ENCODE data around the gene NXF3. TPM values are rescaled to one million over a fixed set of nuclear protein-coding genes. Genes with fewer than 3 reads are reported as not detected.
"Not testable (repeated sequence)": the region's sequence is repeated elsewhere in the genome, so short reads cannot be mapped to it uniquely, and the experiment has no call there.

Gene NXF3
- total RNA-seq, result not detected

GRCh38 chrX:103092942-103093341, at the start of gene NXF3:
TSS of gene NXF3 (minus strand) at chrX:103093143. CDS start at chrX:103093023, 120 bp downstream.
- Mint-ChIP-seq H3K4me1 (no peaks in the 10 kb centered on the region), H3K36me3 (ENCODE audit: low read depth) (no peaks in the 10 kb centered on the region), H3K9me3 (no peaks in the 10 kb centered on the region), H3K27me3 (peaks cover 4% of the 10 kb centered on the region), H3K4me3 (no peak within 1 kb of the TSS), H3K27ac (no peak within 1 kb of the TSS)
- ChIA-PET POLR2A (no interaction called here), CTCF (no interaction called here)
- DNase-seq, result no peak

- H3K9me3 Mint-ChIP-seq; DNase-seq; H3K4me1 Mint-ChIP-seq; CTCF ChIA-PET; H3K36me3 Mint-ChIP-seq (ENCODE audit: low read depth); H3K4me3 Mint-ChIP-seq; H3K27ac Mint-ChIP-seq; POLR2A ChIA-PET; H3K27me3 Mint-ChIP-seq: not testable (repeated sequence)
Measured at GRCh38 chrX:103136528-103136927, 43.6 kb upstream of the NXF3 start.

- Mint-ChIP-seq H3K27ac (no peak overlapping the region), H3K4me1 (peaks cover 9% of the 10 kb centered on the region), H3K4me3 (no peak overlapping the region), H3K36me3 (ENCODE audit: low read depth) (no peaks in the 10 kb centered on the region), H3K27me3 (no peaks in the 10 kb centered on the region), H3K9me3 (no peaks in the 10 kb centered on the region)
- DNase-seq, result no peak
- POLR2A ChIA-PET, result no interaction called here
- CTCF ChIA-PET, result no interaction called here
Measured at GRCh38 chrX:103124284-103124683, 31.3 kb upstream of the NXF3 start.

- CTCF ChIA-PET, result no interaction called here
- Mint-ChIP-seq H3K4me1 (no peaks in the 10 kb centered on the region), H3K9me3 (no peaks in the 10 kb centered on the region), H3K27me3 (no peaks in the 10 kb centered on the region), H3K4me3 (no peak overlapping the region), H3K27ac (no peak overlapping the region), H3K36me3 (ENCODE audit: low read depth) (no peaks in the 10 kb centered on the region)
- POLR2A ChIA-PET, result no interaction called here
- no peak for DNase-seq
Measured at GRCh38 chrX:103120748-103121147, 27.8 kb upstream of the NXF3 start.

GRCh38 chrX:103116970-103117369, 24.0 kb upstream of the NXF3 start:
- H3K4me1 Mint-ChIP-seq; H3K4me3 Mint-ChIP-seq; POLR2A ChIA-PET; H3K36me3 Mint-ChIP-seq (ENCODE audit: low read depth); H3K9me3 Mint-ChIP-seq; DNase-seq; H3K27me3 Mint-ChIP-seq; CTCF ChIA-PET; H3K27ac Mint-ChIP-seq: not testable (repeated sequence)

- H3K36me3 Mint-ChIP-seq (ENCODE audit: low read depth); POLR2A ChIA-PET; H3K4me1 Mint-ChIP-seq; H3K27me3 Mint-ChIP-seq; H3K9me3 Mint-ChIP-seq; DNase-seq; CTCF ChIA-PET; H3K27ac Mint-ChIP-seq; H3K4me3 Mint-ChIP-seq: not testable (repeated sequence)
Measured at GRCh38 chrX:103109497-103109896, 16.6 kb upstream of the NXF3 start.

GRCh38 chrX:103107836-103108235, 14.9 kb upstream of the NXF3 start:
- Mint-ChIP-seq H3K27me3 (no peaks in the 10 kb centered on the region), H3K27ac (no peak overlapping the region), H3K4me1 (no peaks in the 10 kb centered on the region), H3K4me3 (no peak overlapping the region), H3K9me3 (no peaks in the 10 kb centered on the region), H3K36me3 (ENCODE audit: low read depth) (no peaks in the 10 kb centered on the region)
- CTCF ChIA-PET, result no interaction called here
- no peak for DNase-seq
- POLR2A ChIA-PET, result no interaction called here

- not testable (repeated sequence) for H3K4me1 Mint-ChIP-seq
Measured at GRCh38 chrX:103107227-103107737, 14.3 kb upstream of the NXF3 start.

GRCh38 chrX:103104370-103104769, 11.4 kb upstream of the NXF3 start:
- H3K27ac Mint-ChIP-seq; H3K27me3 Mint-ChIP-seq; H3K4me3 Mint-ChIP-seq; DNase-seq; CTCF ChIA-PET; H3K9me3 Mint-ChIP-seq; H3K36me3 Mint-ChIP-seq (ENCODE audit: low read depth); POLR2A ChIA-PET; H3K4me1 Mint-ChIP-seq: not testable (repeated sequence)

More at GRCh38 chrX:103107227-103107737, 14.3 kb upstream of the NXF3 start:
- H3K27me3 Mint-ChIP-seq; CTCF ChIA-PET; H3K9me3 Mint-ChIP-seq; POLR2A ChIA-PET; DNase-seq; H3K36me3 Mint-ChIP-seq (ENCODE audit: low read depth); H3K4me3 Mint-ChIP-seq; H3K27ac Mint-ChIP-seq: not testable (repeated sequence)

GRCh38 chrX:103103866-103104265, 10.9 kb upstream of the NXF3 start:
- H3K36me3 Mint-ChIP-seq (ENCODE audit: low read depth); POLR2A ChIA-PET; H3K27ac Mint-ChIP-seq; DNase-seq; H3K4me3 Mint-ChIP-seq; H3K4me1 Mint-ChIP-seq; H3K27me3 Mint-ChIP-seq; H3K9me3 Mint-ChIP-seq; CTCF ChIA-PET: not testable (repeated sequence)

- H3K27ac Mint-ChIP-seq, result no peak overlapping the region
- ChIA-PET CTCF (no interaction called here), POLR2A (no interaction called here)
- no peak overlapping the region for H3K4me3 Mint-ChIP-seq
- H3K36me3 Mint-ChIP-seq (ENCODE audit: low read depth), result no peaks in the 10 kb centered on the region
- H3K4me1 Mint-ChIP-seq, result no peaks in the 10 kb centered on the region
- no peaks in the 10 kb centered on the region for H3K27me3 Mint-ChIP-seq
- no peak for DNase-seq
- no peaks in the 10 kb centered on the region for H3K9me3 Mint-ChIP-seq
Measured at GRCh38 chrX:103101299-103102042, 8.5 kb upstream of the NXF3 start.

GRCh38 chrX:103100484-103100883, 7.5 kb upstream of the NXF3 start:
- ChIA-PET CTCF (no interaction called here), POLR2A (no interaction called here)
- Mint-ChIP-seq H3K27ac (no peak overlapping the region), H3K9me3 (no peaks in the 10 kb centered on the region), H3K4me3 (no peak overlapping the region), H3K27me3 (no peaks in the 10 kb centered on the region), H3K36me3 (ENCODE audit: low read depth) (no peaks in the 10 kb centered on the region), H3K4me1 (no peaks in the 10 kb centered on the region)
- no peak for DNase-seq

GRCh38 chrX:103099691-103100090, 6.7 kb upstream of the NXF3 start:
- no peak for DNase-seq
- POLR2A ChIA-PET, result no interaction called here

GRCh38 chrX:103098488-103098887, 5.5 kb upstream of the NXF3 start:
- H3K27me3 Mint-ChIP-seq, result no peaks in the 10 kb centered on the region
- POLR2A ChIA-PET, result no interaction called here
- no peak overlapping the region for H3K4me3 Mint-ChIP-seq
- H3K9me3 Mint-ChIP-seq, result no peaks in the 10 kb centered on the region
- H3K36me3 Mint-ChIP-seq (ENCODE audit: low read depth), result no peaks in the 10 kb centered on the region
- H3K27ac Mint-ChIP-seq, result no peak overlapping the region
- CTCF ChIA-PET, result no interaction called here
- DNase-seq, result no peak
- no peaks in the 10 kb centered on the region for H3K4me1 Mint-ChIP-seq

More at GRCh38 chrX:103099691-103100090, 6.7 kb upstream of the NXF3 start:
- no peaks in the 10 kb centered on the region for H3K9me3 Mint-ChIP-seq
- H3K36me3 Mint-ChIP-seq (ENCODE audit: low read depth), result no peaks in the 10 kb centered on the region
- H3K4me3 Mint-ChIP-seq, result no peak overlapping the region
- no peaks in the 10 kb centered on the region for H3K4me1 Mint-ChIP-seq
- no peak overlapping the region for H3K27ac Mint-ChIP-seq
- H3K27me3 Mint-ChIP-seq, result no peaks in the 10 kb centered on the region
- CTCF ChIA-PET, result no interaction called here
